ENCODE measurements around the gene JPH4. TPM values are rescaled to one million over a fixed set of nuclear protein-coding genes. Genes with fewer than 3 reads are reported as not detected.

JPH4 gene
- total RNA-seq, 2 experiments from 2014 or later = not detected

DNA sequence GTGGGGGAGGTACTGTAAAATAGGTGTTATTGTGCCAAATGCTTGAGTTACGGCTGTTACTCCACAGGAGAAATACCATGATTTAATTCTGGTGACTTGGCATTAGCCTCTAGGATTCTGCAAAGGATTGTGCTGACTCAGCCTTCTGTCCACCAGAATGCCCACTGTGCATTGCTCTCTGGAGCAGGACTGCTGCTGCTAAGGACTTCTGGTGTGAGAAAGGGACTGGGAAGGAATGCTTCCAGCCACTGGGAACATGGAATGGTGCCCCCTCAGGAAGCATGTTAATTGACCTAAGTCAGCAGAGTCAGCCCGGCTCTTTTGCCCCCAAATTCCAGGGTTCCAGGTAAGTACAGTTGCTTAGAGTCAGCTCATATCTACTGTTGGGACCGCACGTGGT, 59.9 kb downstream of the JPH4 start:
- DNase-seq (no peak), ATAC-seq (no peak)
- Mint-ChIP-seq H3K27me3 (ENCODE audit: low read depth) (no peaks in the 10 kb centered on the region), H3K4me1 (ENCODE audit: low read depth) (no peaks in the 10 kb centered on the region), H3K27ac (no peak overlapping the region), H3K9me3 (ENCODE audit: insufficient read depth) (no peaks in the 10 kb centered on the region), H3K36me3 (ENCODE audit: low read depth) (no peaks in the 10 kb centered on the region), H3K4me3 (no peak overlapping the region)
- ChIA-PET POLR2A (no interaction called here), CTCF (no interaction called here)

Other genes with a start within 250 kb of the JPH4 start
- gene SLC22A17, start 225.9 kb downstream of the JPH4 start, total RNA-seq = 1 to 10 TPM in 1 of 2 experiments, under 1 TPM in 1; 0.94 to 1.1 TPM
- gene EFS, start 213.6 kb downstream of the JPH4 start, total RNA-seq = not detected
- gene IL25, start 206.0 kb downstream of the JPH4 start, total RNA-seq = not detected
- not detected for gene CMTM5, start 201.7 kb downstream of the JPH4 start, total RNA-seq
- gene MYH6, start 170.5 kb downstream of the JPH4 start, total RNA-seq = not detected
- gene MYH7, start 143.1 kb downstream of the JPH4 start, total RNA-seq = not detected
- 10 to 100 TPM; 43.7 to 44.0 TPM for gene NGDN, start 109.1 kb downstream of the JPH4 start, total RNA-seq
- 1 to 10 TPM in 1 of 2 experiments, under 1 TPM in 1; 0.90 to 1.5 TPM for gene ZFHX2, start 27.0 kb downstream of the JPH4 start, total RNA-seq
- 1 to 10 TPM; 7.3 to 9.8 TPM for gene THTPA, start 22.5 kb downstream of the JPH4 start, total RNA-seq
- 100 to 1,000 TPM; 267 to 276 TPM for gene AP1G2, start 11.0 kb downstream of the JPH4 start, total RNA-seq
- under 1 TPM; 0.24 to 0.44 TPM for gene DHRS2, start 57.6 kb upstream of the JPH4 start, total RNA-seq

Data from activated CD8-positive, alpha-beta T cell treated with anti-CD3 and anti-CD28 coated beads, Interleukin-2, amount 10 ng/mL, durations not matched to agents 7 days and 5 days (primary cell).